ENCODE results near the gene ALG14.
"Not testable (repeated sequence)": the region's sequence is repeated elsewhere in the genome, so short reads cannot be mapped to it uniquely, and the experiment has no call there.

Gene ALG14

DNA sequence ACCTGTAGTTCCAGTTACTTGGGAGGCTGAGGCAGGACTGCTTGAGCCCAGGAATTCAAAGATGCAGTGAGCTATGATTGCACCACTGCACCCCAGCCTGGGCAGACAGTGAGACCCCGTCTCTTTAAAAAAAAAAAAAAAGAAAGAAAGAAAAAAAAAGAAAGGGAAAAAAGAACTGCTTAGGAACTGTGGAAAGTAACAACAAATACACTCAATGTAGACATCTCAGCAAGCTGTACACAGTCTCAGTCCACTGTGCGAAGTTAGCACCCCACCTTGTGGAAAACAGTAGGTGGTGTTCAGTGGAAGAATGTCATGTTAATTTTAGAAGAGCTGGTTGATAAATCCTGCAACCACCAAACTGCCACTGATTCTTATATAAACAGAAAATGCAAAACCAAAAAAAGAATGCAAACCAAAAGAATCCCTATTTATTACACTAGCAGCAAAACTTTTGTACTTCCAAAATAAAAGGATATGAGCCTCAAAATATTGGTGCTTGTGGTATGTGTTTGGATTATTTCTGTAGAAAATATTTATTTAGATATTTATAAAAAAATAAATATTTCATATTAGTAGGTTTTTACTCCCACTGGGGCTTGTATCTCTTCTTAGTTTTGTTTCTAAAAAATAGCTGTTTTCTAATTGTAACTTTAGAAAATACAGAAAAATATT, 31.1 kb downstream of the ALG14 start:
- peak; percentile 77 for DNase-seq

- DNase-seq: no peak
Observed at GRCh38 chr1:95040032-95040525, 32.7 kb downstream of the ALG14 start.

GRCh38 chr1:95039360-95040031, 33.3 kb downstream of the ALG14 start:
- no peak for DNase-seq

DNA sequence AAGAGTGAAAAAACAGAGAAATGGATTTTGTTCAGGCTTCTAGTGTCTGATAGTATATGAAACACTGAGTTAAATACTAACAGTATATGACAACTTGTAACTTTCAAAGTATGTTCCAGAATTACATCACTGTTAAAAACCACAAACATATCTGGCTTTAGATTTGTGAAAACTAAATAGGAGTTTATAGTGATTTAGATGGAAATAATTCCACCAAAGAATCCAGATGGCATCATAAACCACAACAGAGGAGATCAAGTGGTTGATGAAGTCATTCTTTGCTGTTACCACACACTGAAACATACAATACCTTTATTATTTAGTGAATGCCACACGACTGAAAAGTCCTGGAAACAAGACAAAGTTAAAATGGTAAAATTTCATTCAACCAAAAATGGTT, 37.2 kb downstream of the ALG14 start:
- peak; percentile 61 for DNase-seq

GRCh38 chr1:95034506-95034905, 38.2 kb downstream of the ALG14 start:
- DNase-seq: no peak

DNA sequence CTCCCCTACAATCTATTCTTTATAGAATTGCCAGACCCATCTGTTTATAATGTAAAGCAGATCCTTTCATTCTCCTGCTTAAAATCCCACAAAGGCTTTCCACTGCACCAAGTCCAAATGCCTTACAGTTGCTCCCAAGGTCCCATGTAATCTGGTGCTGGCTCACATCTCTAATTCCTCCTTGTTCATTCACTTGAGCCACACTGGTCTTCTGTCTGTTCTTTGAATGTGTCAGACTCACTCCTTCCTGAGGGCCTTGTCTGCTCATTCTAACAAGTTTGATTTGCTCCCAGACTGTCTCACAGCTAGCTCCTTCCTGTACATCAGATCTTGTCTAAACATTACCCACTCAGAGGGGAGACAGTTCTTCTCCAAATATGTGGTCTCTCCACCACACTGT, 38.9 kb downstream of the ALG14 start:
- DNase-seq: no peak

- no peak for DNase-seq
Observed at GRCh38 chr1:95029532-95029931, 43.2 kb downstream of the ALG14 start.

GRCh38 chr1:95028954-95029353, 43.8 kb downstream of the ALG14 start:
- DNase-seq: no peak

GRCh38 chr1:95027046-95027445, 45.7 kb downstream of the ALG14 start:
- DNase-seq: no peak

GRCh38 chr1:95023399-95024043, 49.2 kb downstream of the ALG14 start:
- DNase-seq: peak; percentile 52

GRCh38 chr1:95022644-95022926, 50.2 kb downstream of the ALG14 start:
- no peak for DNase-seq

GRCh38 chr1:95021805-95022643, 50.7 kb downstream of the ALG14 start:
- DNase-seq: no peak

DNA sequence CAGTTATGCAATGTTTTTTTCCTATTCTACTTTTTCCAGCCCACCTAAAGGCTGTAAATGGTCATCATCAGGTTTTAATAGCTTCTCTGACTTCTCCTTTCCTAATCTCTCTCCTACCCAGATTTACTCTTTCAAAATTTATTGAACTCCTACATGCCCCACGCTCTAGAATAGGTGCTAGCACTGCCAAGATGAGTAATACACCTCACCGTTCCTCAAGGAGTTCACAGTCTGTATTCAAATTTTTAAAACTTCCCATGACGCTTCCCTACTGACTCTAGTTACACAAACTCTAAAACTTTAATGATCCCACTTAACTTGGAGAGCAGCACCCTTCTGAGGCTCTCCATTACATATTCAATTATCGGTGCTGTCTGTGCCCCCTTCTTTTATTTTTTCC, 51.6 kb downstream of the ALG14 start:
- DNase-seq: no peak

DNA sequence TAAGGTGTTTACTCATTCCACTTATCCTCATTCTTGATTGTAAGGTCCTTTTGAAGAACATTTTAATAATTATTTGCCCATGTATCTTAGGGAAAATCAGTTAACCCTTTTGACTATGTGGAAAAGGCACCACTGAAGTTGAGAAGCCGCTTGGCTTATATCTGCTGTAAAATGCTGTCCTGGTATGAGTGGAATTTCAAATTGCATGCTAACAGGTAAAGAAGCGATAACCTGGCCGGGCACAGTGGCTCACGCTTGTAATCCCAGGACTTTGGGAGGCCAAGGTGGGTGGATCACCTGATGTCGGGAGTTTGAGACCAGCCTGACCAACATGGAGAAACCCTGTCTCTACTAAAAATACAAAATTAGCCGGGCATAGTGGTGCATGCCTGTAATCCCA, 53.3 kb downstream of the ALG14 start:
- DNase-seq: not testable (repeated sequence)

- no peak for DNase-seq
Observed at GRCh38 chr1:95018602-95019369, 54.0 kb downstream of the ALG14 start.

DNA sequence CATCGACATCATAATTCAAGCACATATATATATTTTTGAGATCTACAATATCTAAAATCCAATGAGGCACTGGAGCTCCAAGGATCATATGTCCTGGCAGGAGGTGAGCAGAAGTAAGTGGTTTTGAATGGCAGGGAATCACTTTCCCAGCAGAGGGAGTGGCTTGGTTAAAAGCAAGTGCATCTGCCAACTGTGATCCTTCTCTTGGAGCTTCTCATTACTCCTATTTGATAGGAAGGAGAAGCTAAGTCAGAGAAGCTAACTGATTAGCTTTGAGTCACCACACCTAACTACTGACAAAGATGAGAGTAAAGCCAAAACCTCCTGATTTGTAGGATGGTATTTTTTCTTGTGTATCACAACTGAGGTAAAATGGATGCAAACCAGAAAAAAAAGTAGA, 55.0 kb downstream of the ALG14 start:
- DNase-seq: no peak

GRCh38 chr1:95015076-95015475, 57.7 kb downstream of the ALG14 start:
- DNase-seq: no peak

DNA sequence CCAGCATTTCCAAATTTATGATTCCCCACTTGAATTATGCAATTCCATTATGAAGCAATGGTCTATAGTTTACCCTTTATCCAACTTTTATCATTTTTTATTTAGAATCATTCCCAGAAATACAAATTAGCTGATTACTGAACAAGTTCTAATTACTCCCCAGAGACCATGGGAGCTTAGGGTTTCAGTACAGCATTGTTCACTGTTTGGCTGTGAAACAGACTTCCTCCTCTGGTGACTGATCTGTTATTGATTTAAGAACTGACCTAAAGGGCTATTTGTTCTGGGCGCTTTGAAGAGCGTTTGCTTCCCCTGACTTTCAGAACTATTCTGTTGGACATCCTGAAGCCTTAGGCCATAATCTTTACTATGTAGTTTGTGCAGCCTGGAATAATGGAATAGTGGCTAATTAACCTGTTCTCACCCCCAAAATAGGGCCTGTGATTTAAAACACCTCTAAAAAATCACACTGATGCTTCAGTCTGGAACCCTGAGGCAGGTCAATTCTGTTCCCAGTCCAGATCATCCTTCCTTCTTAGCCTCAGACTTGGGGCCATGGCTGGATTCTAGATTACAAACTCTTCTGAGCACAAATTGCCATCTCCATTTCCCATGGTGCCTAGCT, 58.7 kb downstream of the ALG14 start:
- no peak for DNase-seq

DNA sequence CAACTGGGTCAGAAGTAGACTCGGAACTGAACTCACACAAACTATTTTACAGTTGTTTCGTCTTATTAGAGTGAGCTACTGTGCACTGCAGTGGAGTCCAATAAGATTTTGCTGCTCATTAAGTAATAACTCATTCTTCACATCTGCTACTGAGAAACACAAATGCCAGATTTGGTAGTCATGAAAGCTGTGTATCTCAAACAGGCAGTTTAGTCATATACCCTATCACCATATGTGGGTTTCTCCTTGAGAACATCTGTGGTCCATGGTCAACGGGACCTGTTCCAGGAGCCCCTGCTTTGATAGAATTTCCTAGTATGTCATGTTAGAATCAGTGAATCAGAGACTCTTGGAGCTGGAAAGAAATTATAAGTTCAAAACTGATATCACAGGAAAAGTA, 60.4 kb downstream of the ALG14 start:
- DNase-seq: no peak

DNA sequence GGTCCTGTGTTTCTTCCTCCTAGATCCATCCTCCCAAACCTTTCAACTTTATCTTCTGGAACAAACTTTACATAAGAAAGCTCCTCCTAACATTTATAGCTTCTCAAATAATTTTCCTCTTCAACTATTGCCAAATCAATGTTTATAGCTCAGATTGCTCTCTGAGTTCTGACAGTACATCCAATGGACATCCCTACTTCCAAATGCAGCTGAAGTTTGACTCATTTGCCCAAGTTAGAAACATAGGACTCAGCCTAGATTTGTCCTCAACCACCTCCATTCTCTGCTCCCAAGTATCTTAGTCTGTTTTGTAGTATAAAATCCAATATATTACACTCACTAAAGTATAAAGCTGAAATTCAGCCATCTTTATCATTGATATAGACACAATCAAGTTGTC, 62.6 kb downstream of the ALG14 start:
- no peak for DNase-seq

GRCh38 chr1:95007687-95008086, 65.1 kb downstream of the ALG14 start:
- no peak for DNase-seq

GRCh38 chr1:95006681-95007080, 66.1 kb downstream of the ALG14 start:
- no peak for DNase-seq
